ENCODE measurements around the gene SPATA7.

DNA sequence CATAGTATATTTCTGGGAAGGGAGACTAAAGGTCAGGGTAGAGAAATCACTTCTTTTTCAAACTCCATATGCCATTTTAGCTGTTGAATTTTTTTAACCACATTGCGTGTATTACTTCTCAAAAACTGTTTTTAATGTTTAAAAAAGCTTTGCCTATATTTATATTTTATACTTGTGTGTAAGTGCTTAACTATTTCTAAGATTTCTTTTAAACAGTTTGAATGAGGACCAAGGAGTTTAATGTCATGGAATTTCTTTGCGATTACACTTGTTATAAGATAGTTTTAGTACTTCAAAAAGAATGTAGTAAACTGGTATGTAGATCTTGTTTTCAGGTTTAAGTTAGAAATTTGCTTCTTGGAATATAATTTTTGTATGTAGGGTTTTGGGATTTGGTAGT is 7.2 kb downstream of the SPATA7 start:
- TF ChIP-seq POLR2AphosphoS5 (IDR thresholded peaks at IDR 0.05; ENCODE audit: borderline replicate concordance, low read depth, low read length), result no peak
- TF ChIP-seq EZH2 (IDR thresholded peaks at IDR 0.05), result no peak
- TF ChIP-seq FOXP2 (optimal IDR thresholded peaks at IDR 0.05; ENCODE audit: control extremely low read depth, extremely low read length, insufficient read depth), result no peak
